T-helper 9 cell (primary cell): ENCODE results near the gene BLOC1S1.

Experiments
- DNase-seq: peaks from one replicate; pipeline ENCODE4 v3.0.0-alpha.2; 2020

BLOC1S1 gene

GRCh38 chr12:55694651-55695050, 21.2 kb upstream of the BLOC1S1 start:
- no peak for DNase-seq

- no peak for DNase-seq
Observed at GRCh38 chr12:55695349-55695748, 20.5 kb upstream of the BLOC1S1 start.

DNA sequence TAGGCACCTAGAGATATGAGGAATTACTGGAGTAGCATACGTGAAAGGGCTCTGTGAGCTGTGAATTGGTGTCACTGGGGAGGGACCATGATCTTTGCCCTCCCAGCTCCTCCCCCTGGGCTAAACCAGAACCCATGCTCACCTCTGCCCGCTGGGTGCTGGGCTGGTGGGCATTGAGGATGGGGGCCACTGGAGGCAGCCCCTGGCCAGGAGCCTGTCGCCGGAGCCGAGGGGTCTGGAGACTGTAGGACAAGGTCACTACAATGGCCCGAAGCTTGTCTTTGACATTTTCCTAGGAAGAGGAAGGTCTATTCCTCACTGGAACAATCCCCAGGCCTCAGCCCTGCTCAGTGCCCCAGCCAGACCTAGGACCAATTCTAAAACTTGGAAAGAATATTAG, 19.7 kb upstream of the BLOC1S1 start:
- no peak for DNase-seq

GRCh38 chr12:55696796-55697462, 18.9 kb upstream of the BLOC1S1 start:
- DNase-seq = no peak

GRCh38 chr12:55697686-55698085, 18.2 kb upstream of the BLOC1S1 start:
- DNase-seq = no peak

DNA sequence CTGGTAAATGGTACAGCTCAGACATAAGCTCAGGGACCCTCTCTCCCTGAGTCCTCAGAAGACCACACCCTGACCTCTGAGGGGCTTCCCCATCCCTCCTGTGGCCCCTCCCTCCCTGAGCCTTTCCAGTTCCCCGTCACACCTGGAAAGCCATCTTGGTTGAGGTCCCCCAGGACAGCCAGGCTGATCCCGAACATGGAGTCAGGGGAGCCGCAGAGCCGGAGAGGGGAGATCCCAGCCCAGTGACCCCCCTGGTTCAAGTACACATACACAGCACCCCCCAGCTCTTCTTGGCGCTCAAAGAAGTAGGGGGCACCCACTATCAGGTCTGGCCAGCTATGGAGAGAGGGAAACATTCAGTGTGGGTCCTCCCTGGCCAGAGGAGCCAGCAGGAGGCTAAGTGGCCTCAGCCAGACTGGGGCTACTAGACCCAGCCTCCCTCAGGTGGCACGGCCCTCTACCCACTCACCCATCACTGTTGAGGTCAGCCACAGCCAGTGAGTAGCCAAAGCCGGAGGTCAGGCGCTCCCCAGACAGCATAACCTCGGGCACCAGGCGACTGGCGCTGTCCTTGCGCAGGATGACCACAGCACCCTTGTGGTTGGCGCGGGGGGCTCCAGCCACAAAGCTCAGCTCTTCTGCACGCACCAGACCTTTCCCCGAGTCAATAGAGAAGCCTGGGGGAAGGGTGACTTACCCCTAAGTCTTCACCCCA, 17.4 kb upstream of the BLOC1S1 start:
- no peak for DNase-seq

DNA sequence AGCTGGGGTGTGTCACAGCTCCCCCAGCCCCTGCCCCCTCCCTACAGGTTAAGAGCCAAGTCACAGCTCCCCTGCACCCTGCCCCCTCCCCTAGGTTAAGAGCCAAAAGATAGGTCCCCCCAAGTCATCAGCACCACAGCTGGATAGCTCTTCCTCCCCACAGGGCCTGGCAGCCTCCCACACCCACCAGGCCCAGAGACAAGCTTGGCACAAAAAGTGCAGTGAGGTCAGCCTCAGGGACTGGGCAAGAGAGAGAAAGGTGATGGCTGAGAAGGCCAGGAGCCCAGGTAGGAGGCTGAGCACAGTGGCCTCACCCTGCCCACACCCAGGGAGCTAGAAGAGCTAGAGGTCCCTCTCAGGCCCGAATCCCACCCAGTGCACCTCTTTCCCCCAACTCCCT, 16.9 kb upstream of the BLOC1S1 start:
- DNase-seq = no peak

- no peak for DNase-seq
Observed at GRCh38 chr12:55699471-55700055, 16.3 kb upstream of the BLOC1S1 start.

- no peak for DNase-seq
Observed at GRCh38 chr12:55700255-55701018, 15.4 kb upstream of the BLOC1S1 start.

DNA sequence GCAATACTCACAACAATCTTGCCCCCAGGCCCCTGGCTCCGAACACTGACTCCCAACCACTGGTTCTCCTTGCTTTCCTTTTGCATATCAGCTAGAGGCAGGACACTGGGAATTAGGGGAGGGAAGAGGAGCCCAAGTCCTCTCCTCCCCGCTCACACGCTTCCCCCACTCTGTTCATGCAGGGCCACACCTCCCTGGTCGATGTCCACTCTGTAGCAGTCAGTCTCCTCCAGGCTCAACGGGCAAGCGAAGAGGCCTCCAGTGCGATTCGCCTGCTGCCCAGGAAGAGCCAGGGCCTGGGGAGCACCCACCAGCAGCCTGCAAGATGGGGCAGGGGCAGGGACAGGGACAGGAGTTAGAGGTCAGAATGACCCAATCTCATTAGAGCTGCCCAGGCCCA, 13.0 kb upstream of the BLOC1S1 start:
- DNase-seq = no peak

- no peak for DNase-seq
Observed at GRCh38 chr12:55703288-55703687, 12.6 kb upstream of the BLOC1S1 start.

DNA sequence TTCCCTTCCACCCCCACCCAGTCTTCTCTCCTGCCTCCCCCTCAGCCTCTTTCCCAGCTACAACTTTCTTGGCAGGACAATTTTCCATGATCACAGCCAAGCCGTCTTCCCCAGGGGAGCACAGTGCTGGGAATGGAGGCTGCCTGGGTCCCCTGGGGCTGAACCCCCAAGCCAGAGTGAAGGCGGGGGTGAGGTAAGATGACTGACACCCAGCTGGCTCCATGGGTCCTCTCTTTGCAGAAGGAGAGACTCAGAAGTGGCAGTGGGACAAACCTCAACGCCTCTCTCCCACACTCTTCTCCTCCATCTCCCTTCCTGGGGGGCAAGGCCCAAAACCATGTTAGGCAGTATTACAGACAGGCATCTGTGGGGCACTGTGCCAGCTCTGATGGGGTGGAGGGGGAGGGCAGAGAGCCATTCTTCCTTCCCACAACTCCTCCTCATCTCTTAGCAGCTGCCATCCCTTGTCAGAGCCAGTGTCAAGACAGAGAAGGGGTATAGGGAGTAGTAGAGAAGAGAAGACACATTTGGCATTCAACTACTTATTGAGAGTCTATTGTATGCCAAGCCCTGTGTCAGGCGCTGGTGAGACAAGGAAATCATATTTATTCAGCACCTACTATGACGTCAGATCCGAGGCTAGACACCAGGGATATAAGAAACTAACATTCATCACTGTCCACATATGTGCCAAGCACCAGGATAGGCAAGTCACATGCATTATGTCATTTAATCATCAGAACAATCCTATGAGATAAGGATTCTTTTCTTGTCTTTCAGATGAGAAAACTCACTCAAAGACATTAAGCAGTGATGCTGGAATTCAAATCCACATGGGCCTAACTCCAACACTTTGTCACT, 11.7 kb upstream of the BLOC1S1 start:
- DNase-seq = no peak

DNA sequence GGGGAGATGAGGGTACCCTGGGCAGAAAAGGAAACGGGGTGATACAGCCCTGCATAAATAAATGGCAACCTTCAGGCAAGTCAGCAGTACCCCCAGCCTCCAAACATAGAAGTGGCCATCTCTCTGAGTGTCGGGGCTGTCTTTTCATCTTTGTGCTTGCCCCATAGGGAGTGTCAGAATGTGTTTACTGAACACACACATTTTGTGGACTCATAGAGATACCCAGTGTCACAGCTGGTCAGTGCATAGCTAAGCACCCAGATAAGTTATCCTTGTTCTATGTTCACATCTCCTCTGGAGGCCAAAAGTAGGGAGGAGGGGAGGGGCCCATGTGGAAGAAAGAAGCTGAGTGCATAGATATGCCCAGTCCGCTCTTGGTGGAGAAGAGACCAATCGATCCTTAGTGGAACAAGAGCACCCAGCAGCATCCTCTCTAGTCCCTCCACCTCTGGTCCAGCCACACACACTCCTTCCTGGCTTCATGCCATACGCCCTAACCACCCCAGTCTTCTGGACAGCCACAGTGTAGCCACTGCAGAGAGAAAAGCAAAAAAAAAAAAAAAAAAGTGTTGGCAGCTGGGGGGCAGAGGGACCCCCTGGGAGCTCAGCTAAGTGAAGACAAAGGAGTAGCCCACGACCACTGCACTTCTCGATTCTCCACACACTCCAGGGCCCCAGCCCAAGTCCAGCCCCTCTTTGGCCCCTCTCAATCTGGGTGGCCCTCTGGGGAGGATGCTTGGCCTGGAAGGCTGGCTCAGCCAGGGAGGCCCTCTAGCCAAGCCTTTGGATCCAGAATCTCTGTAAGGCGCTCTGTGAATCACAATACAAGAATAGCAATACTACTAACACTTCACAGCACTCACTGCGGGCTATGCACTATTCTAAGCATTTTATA, 10.8 kb upstream of the BLOC1S1 start:
- no peak for DNase-seq

- DNase-seq = peak; percentile 22
Observed at GRCh38 chr12:55705782-55706402, 10.0 kb upstream of the BLOC1S1 start.

DNA sequence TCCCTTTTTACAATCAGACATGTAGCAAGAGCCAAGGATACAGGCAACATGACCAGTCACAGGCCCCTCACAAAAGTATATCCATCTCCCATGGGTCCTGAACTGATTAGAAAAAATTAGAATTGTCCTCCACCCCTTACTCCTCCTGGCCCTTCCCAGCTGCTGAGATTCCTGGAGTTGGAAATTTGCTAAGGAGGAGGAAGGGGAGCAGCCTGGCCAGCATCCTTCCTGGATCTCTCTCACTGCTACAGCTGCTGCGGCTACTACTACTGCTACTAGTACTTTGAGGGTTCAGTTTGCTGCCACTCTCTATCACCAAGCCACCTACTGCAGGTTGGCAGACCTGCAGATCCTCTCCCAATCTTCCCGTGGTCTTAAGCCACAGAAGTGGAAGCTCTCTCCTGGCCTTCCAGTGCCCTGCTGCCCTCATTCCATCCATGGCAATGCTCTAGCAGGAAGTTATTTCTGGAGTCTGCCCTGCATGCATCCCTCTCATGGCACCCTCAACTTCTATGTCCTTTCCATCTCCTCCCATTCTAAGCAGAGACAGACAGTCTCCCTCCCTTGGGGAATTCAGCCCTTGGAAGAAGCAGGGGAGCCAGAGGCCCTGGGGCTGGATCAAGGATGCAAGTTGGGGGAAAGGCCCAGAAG, 9.2 kb upstream of the BLOC1S1 start:
- no peak for DNase-seq

DNA sequence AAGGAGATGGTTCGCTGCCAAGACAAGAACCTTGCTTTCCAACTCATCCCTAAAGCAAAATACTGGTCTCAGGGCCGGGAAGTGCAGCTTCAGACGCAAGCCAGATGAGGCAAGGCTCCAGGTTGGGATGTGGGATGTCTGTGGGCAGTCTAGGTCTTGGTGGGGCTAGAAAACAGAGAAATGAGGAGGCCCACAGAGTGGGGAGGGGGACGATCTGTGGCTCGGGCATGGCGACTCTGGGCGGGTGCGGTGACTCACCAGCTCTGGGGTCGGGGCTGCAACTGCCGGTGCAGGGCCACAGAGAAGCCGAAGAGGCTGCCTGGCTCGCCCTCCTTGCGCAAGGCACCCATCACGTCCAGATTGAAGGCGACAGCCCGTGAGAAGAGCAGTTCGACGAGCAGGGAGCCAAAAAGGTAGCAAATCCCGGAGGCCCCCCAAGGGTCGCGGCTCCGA, 8.6 kb upstream of the BLOC1S1 start:
- DNase-seq = no peak

- DNase-seq = peak; percentile 61
Observed at GRCh38 chr12:55707841-55708694, 7.8 kb upstream of the BLOC1S1 start, which contains the start of gene ITGA7. ITGA7 (minus strand) TSS chr12:55707904; CDS start chr12:55707682, 222 bp downstream.

- no peak for DNase-seq
Observed at GRCh38 chr12:55708695-55709233, 7.1 kb upstream of the BLOC1S1 start.
